ENCODE measurements around the gene LGALS7.
"Not testable (repeated sequence)": the region's sequence is repeated elsewhere in the genome, so short reads cannot be mapped to it uniquely, and the experiment has no call there.

Gene LGALS7

GRCh38 chr19:38773469-38774177, at the start of gene LGALS7:
Gene LGALS7, minus strand, starts transcription at chr19:38773517. Its CDS starts 25 bp downstream, at chr19:38773492.
- DNase-seq = no peak

- not testable (repeated sequence) for DNase-seq
These were observed 48.0 kb upstream of the LGALS7 start for GRCh38 chr19:38821230-38821825.

- no peak for DNase-seq
These were observed 46.1 kb upstream of the LGALS7 start for GRCh38 chr19:38819231-38819920.

GRCh38 chr19:38817081-38817480, 43.8 kb upstream of the LGALS7 start:
- DNase-seq = no peak

- DNase-seq = no peak
These were observed 42.9 kb upstream of the LGALS7 start for GRCh38 chr19:38816131-38816750.

GRCh38 chr19:38815059-38816001, 42.0 kb upstream of the LGALS7 start:
- no peak for DNase-seq

GRCh38 chr19:38813932-38814331, 40.6 kb upstream of the LGALS7 start:
- DNase-seq = not testable (repeated sequence)

- DNase-seq = no peak
These were observed 40.0 kb upstream of the LGALS7 start for GRCh38 chr19:38813323-38813722.

GRCh38 chr19:38812841-38813320, 39.6 kb upstream of the LGALS7 start, which contains the start of gene LGALS4:
Gene LGALS4, minus strand, starts transcription at chr19:38812945. Its CDS starts 59 bp downstream, at chr19:38812886.
- no peak for DNase-seq

- no peak for DNase-seq
These were observed 38.9 kb upstream of the LGALS7 start for GRCh38 chr19:38812009-38812840.

- DNase-seq = no peak
These were observed 36.4 kb upstream of the LGALS7 start for GRCh38 chr19:38809592-38810252.

GRCh38 chr19:38808741-38809140, 35.4 kb upstream of the LGALS7 start:
- DNase-seq = no peak

- not testable (repeated sequence) for DNase-seq
These were observed 34.2 kb upstream of the LGALS7 start for GRCh38 chr19:38807374-38808098.

- no peak for DNase-seq
These were observed 33.1 kb upstream of the LGALS7 start for GRCh38 chr19:38806371-38806770.

GRCh38 chr19:38805180-38805579, 31.9 kb upstream of the LGALS7 start:
- DNase-seq = no peak

- no peak for DNase-seq
These were observed 30.2 kb upstream of the LGALS7 start for GRCh38 chr19:38803543-38803942.

- DNase-seq = no peak
These were observed 28.2 kb upstream of the LGALS7 start for GRCh38 chr19:38801359-38802095.

GRCh38 chr19:38800577-38801347, 27.4 kb upstream of the LGALS7 start:
- DNase-seq = no peak
